HCT116 (cell line): Measurements from ENCODE around the gene ZNF829. TPM values are rescaled to one million over a fixed set of nuclear protein-coding genes. Genes with fewer than 3 reads are reported as not detected.

Source experiments
- ATAC-seq: fragments of 200-7000 bp; cut with Tn5 transposase; 2 replicates; pipeline ENCODE4 v1.9.1; 2020; ENCODE audit warnings: mild to moderate bottlenecking, moderate library complexity
- BruUV-seq: library from RNA; stranded (reverse); fragments of 400-500 nt; replicated peaks from 2 replicates; lab custom pipeline; 2021; lab: Mats Ljungman, UMichigan
- CTCF ChIA-PET: fragments of 300-600 bp; sonication (Branson Sonifier 250); formaldehyde crosslinking; loops from one replicate; lab custom pipeline; 2021; ENCODE audit warnings: antibody characterized with exemption; lab: Charles Lee
- POLR2A ChIA-PET: fragments of 300-600, 350-600 bp; sonication (Branson Sonifier 250); formaldehyde crosslinking; loops from one replicate; lab custom pipeline; 2021; ENCODE audit warnings: antibody characterized with exemption; lab: Charles Lee
- RAD21 ChIA-PET, 2 experiments: fragments of 300-600 bp; sonication (Branson Sonifier 250); formaldehyde crosslinking; loops; one replicate each; lab custom pipeline; 2023; ENCODE audit warnings: low total read pairs in 2 of 2; ENCODE audit not compliant: uncharacterized antibody in 2 of 2, unreplicated experiment in 2 of 2, low non-redundant PET in 1 of 2; lab: Charles Lee
- DNase-seq: peaks from one replicate; pipeline ENCODE4 v3.0.0-alpha.2; 2010; ENCODE audit warnings: low read depth, low spot score
- H2AFZ ChIP-seq: fragments of 200-600 bp; shearing (Covaris generic), sonication (generic); 2 replicates; pipeline ENCODE4 v1.6.1; 2017; ENCODE audit warnings: low read depth, mixed run types, mixed read lengths, antibody characterized with exemption, low read length; ENCODE audit not compliant: poor library complexity, severe bottlenecking
- H3K27ac ChIP-seq: 2 replicates; pipeline ENCODE4 v1.5.1; 2012; ENCODE audit warnings: low read depth, low read length
- H3K27me3 ChIP-seq: fragments of 200-600 bp; sonication (generic); 2 replicates; pipeline ENCODE4 v1.6.1; 2016; ENCODE audit warnings: mixed run types, low read length, mixed read lengths; ENCODE audit not compliant: insufficient read depth
- H3K36me3 ChIP-seq, 2 experiments: fragments of 200-500 bp in 1 of 2; fragments of 200-600 bp in 1 of 2; sonication (Bioruptor generic) in 1 of 2; sonication (generic) in 1 of 2; 2 replicates each; pipeline versions ENCODE4 v1.5.1 to v1.6.1; 2014 to 2016; ENCODE audit warnings: low read length in 2 of 2, inconsistent platforms in 1 of 2, mixed read lengths in 1 of 2, mixed run types in 1 of 2; ENCODE audit not compliant: insufficient read depth in 2 of 2, control insufficient read depth in 1 of 2
- H3K4me1 ChIP-seq, 2 experiments: fragments of 200-600 bp in 1 of 2; sonication (generic) in 1 of 2; 2 replicates each; pipeline versions ENCODE4 v1.5.1 to v1.6.1; 2012 to 2017; ENCODE audit warnings: low read length in 2 of 2, inconsistent platforms in 1 of 2, mild to moderate bottlenecking in 1 of 2, mixed read lengths in 1 of 2, mixed run types in 1 of 2, moderate library complexity in 1 of 2; ENCODE audit not compliant: insufficient read depth in 2 of 2, control insufficient read depth in 1 of 2
- H3K4me2 ChIP-seq: fragments of 200-600 bp; sonication (generic); 2 replicates; pipeline ENCODE4 v1.6.1; 2017; ENCODE audit warnings: mixed run types, low read length, mixed read lengths
- H3K4me3 ChIP-seq, 2 experiments: fragments of 200-600 bp in 1 of 2; sonication (generic) in 1 of 2; replicated peaks in 1 of 2; 2 replicates each; pipeline ENCODE4 v1.5.1; 2011 to 2016; ENCODE audit warnings: low read length in 2 of 2, control low read depth in 1 of 2, low read depth in 1 of 2, mild to moderate bottlenecking in 1 of 2, mixed read lengths in 1 of 2, mixed run types in 1 of 2
- H3K79me2 ChIP-seq: fragments of 200-600 bp; sonication (generic); 2 replicates; pipeline ENCODE4 v1.6.1; 2017; ENCODE audit warnings: mild to moderate bottlenecking, mixed run types, low read length, moderate library complexity, mixed read lengths; ENCODE audit not compliant: insufficient read depth
- H3K9ac ChIP-seq: fragments of 200-600 bp; sonication (generic); 2 replicates; pipeline ENCODE4 v1.6.1; 2016; ENCODE audit warnings: low read length, mixed read lengths
- H3K9me2 ChIP-seq: fragments of 200-600 bp; sonication (generic), shearing (Covaris generic); 2 replicates; pipeline ENCODE4 v1.6.1; 2017; ENCODE audit warnings: mixed run types, mild to moderate bottlenecking, moderate library complexity; ENCODE audit not compliant: insufficient read depth
- H3K9me3 ChIP-seq, 2 experiments: fragments of 200-500 bp in 1 of 2; fragments of 200-600 bp in 1 of 2; sonication (Bioruptor generic) in 1 of 2; sonication (generic) in 1 of 2; 2 replicates each; pipeline ENCODE4 v1.6.1; 2014 to 2017; ENCODE audit warnings: low read length in 2 of 2, mixed read lengths in 2 of 2, inconsistent platforms in 1 of 2, low read depth in 1 of 2, mild to moderate bottlenecking in 1 of 2, mixed run types in 1 of 2, moderate library complexity in 1 of 2; ENCODE audit not compliant: control insufficient read depth in 1 of 2, insufficient read depth in 1 of 2
- H4K20me1 ChIP-seq: fragments of 200-600 bp; sonication (generic), shearing (Covaris generic); 2 replicates; pipeline ENCODE4 v1.6.1; 2017; ENCODE audit warnings: mixed run types, mild to moderate bottlenecking, moderate library complexity; ENCODE audit not compliant: insufficient read depth
- ATF3 ChIP-seq: IDR thresholded peaks from 2 replicates; pipeline ENCODE4 v1.6.1; 2012
- CTCF ChIP-seq, 3 experiments: fragments of 200-600 bp in 1 of 3; sonication (generic) in 1 of 3; IDR thresholded peaks in 2 of 3; conservative IDR thresholded peaks in 1 of 3; 2 replicates each; pipeline ENCODE4 v1.5.1; 2012 to 2017; ENCODE audit warnings: low read depth in 2 of 3, low read length in 2 of 3, antibody characterized with exemption in 1 of 3, borderline replicate concordance in 1 of 3, control low read depth in 1 of 3, mild to moderate bottlenecking in 1 of 3, mixed read lengths in 1 of 3, mixed run types in 1 of 3, moderate library complexity in 1 of 3; ENCODE audit not compliant: insufficient read depth in 1 of 3
- EGR1 ChIP-seq: IDR thresholded peaks from 2 replicates; pipeline ENCODE4 v1.6.1; 2012; ENCODE audit warnings: low read depth
- ELF1 ChIP-seq: IDR thresholded peaks from 2 replicates; pipeline ENCODE4 v1.6.1; 2012; ENCODE audit warnings: low read depth, borderline replicate concordance
- EZH2phosphoT487 ChIP-seq: fragments of 200-600 bp; IDR thresholded peaks from 2 replicates; pipeline ENCODE4 v1.6.1; 2018; ENCODE audit warnings: antibody characterized with exemption, borderline replicate concordance
- FOSL1 ChIP-seq: IDR thresholded peaks from 2 replicates; pipeline ENCODE4 v1.6.1; 2012; ENCODE audit warnings: low read depth
- JUND ChIP-seq: IDR thresholded peaks from 2 replicates; pipeline ENCODE4 v1.6.1; 2012
- POLR2AphosphoS5 ChIP-seq: IDR thresholded peaks from 2 replicates; pipeline ENCODE4 v1.6.1; 2011; ENCODE audit warnings: mild to moderate bottlenecking, low read depth, low read length, moderate library complexity
- RAD21 ChIP-seq: IDR thresholded peaks from 2 replicates; pipeline ENCODE4 v1.6.1; 2012; ENCODE audit warnings: low read depth, mild to moderate bottlenecking
- SP1 ChIP-seq: IDR thresholded peaks from 2 replicates; pipeline ENCODE4 v1.6.1; 2012; ENCODE audit warnings: low read depth
- SRF ChIP-seq: IDR thresholded peaks from 2 replicates; pipeline ENCODE4 v1.6.1; 2012; ENCODE audit warnings: low read depth
- TCF7L2 ChIP-seq: IDR thresholded peaks from 2 replicates; pipeline ENCODE4 v1.7.0; 2011; ENCODE audit warnings: borderline replicate concordance, inconsistent platforms; ENCODE audit not compliant: insufficient read depth, insufficient read length; ENCODE audit errors: extremely low read depth
- intact Hi-C: fragments of 100-400 bp; cut with micrococcal nuclease; formaldehyde crosslinking; loops from 2 replicates; pipeline ENCODE4 v1.10.0; 2022
- total RNA-seq: library from RNA; stranded (reverse); gene quantifications from one replicate; pipeline ENCODE4 v1.2.1, GENCODE V29; 2021; ENCODE audit not compliant: unreplicated experiment

The ZNF829 gene
- total RNA-seq, 1 experiment from 2014 or later = not detected

GRCh38 chr19:36916991-36917390 lies 900 bp upstream of the ZNF829 start:
- H3K9ac ChIP-seq = no peak overlapping the region
- no peak for DNase-seq
- CTCF ChIA-PET = no interaction called here

More at GRCh38 chr19:36916991-36917390, 900 bp upstream of the ZNF829 start:
- intact Hi-C loops = no loop called here
- ChIA-PET RAD21 (no interaction called here), POLR2A (no interaction called here)
- Histone ChIP-seq H3K4me1 (no peaks in the 10 kb centered on the region), H4K20me1 (no peaks in the 10 kb centered on the region), H3K79me2 (no peaks in the 10 kb centered on the region), H3K27me3 (no peaks in the 10 kb centered on the region), H3K9me3 (peaks cover 10 to 33% of the 10 kb centered on the region in 2 experiments; a peak in 2 of 4 replicates), H3K4me3 (no peak overlapping the region), H3K4me2 (no peak overlapping the region), H2AFZ (no peak overlapping the region), H3K27ac (no peak overlapping the region), H3K36me3 (no peaks in the 10 kb centered on the region), H3K9me2 (no peaks in the 10 kb centered on the region)
- no peak for ATAC-seq
- BruUV-seq = no TSS peak
- TF ChIP-seq POLR2AphosphoS5 (no peak), ATF3 (no peak), CTCF (IDR thresholded peaks at IDR 0.05 in 2 of 3, conservative IDR thresholded peaks at IDR 0.05 in 1 of 3; ENCODE audit: borderline replicate concordance in 1 of 3, insufficient read depth in 1 of 3, low read depth in 2 of 3, low read length in 2 of 3) (no peak), SP1 (no peak), FOSL1 (no peak), JUND (no peak), TCF7L2 (no peak), EGR1 (no peak), EZH2phosphoT487 (no peak), ELF1 (no peak), SRF (no peak), RAD21 (no peak)
